ENCODE measurements around the gene TMEM255A.

TMEM255A gene

GRCh38 chrX:120306630-120307029 is 4.6 kb downstream of the TMEM255A start:
- DNase-seq (ENCODE audit: low spot score): no peak

GRCh38 chrX:120305531-120306141 is 5.6 kb downstream of the TMEM255A start:
- no peak for DNase-seq (ENCODE audit: low spot score)

- DNase-seq (ENCODE audit: low spot score): no peak
These were observed 7.0 kb downstream of the TMEM255A start for GRCh38 chrX:120304256-120304655.

GRCh38 chrX:120302434-120302833 is 8.8 kb downstream of the TMEM255A start:
- no peak for DNase-seq (ENCODE audit: low spot score)

GRCh38 chrX:120301960-120302359 is 9.3 kb downstream of the TMEM255A start:
- no peak for DNase-seq (ENCODE audit: low spot score)

- DNase-seq (ENCODE audit: low spot score): no peak
These were observed 9.8 kb downstream of the TMEM255A start for GRCh38 chrX:120301497-120301896.

GRCh38 chrX:120299928-120300327 is 11.3 kb downstream of the TMEM255A start:
- DNase-seq (ENCODE audit: low spot score): no peak

GRCh38 chrX:120297923-120298322 is 13.3 kb downstream of the TMEM255A start:
- DNase-seq (ENCODE audit: low spot score): no peak

GRCh38 chrX:120294651-120295050 is 16.6 kb downstream of the TMEM255A start:
- no peak for DNase-seq (ENCODE audit: low spot score)

- DNase-seq (ENCODE audit: low spot score): no peak
These were observed 18.2 kb downstream of the TMEM255A start for GRCh38 chrX:120293015-120293414.

GRCh38 chrX:120291211-120291610 is 20.1 kb downstream of the TMEM255A start:
- no peak for DNase-seq (ENCODE audit: low spot score)

GRCh38 chrX:120290107-120290506 is 21.2 kb downstream of the TMEM255A start:
- DNase-seq (ENCODE audit: low spot score): no peak

- no peak for DNase-seq (ENCODE audit: low spot score)
These were observed 23.6 kb downstream of the TMEM255A start for GRCh38 chrX:120287513-120288112.

GRCh38 chrX:120286733-120287512 is 24.3 kb downstream of the TMEM255A start:
- no peak for DNase-seq (ENCODE audit: low spot score)

- DNase-seq (ENCODE audit: low spot score): no peak
These were observed 28.6 kb downstream of the TMEM255A start for GRCh38 chrX:120282697-120283096.

- no peak for DNase-seq (ENCODE audit: low spot score)
These were observed 29.5 kb downstream of the TMEM255A start for GRCh38 chrX:120281761-120282160.

GRCh38 chrX:120281021-120281624 is 30.1 kb downstream of the TMEM255A start:
- no peak for DNase-seq (ENCODE audit: low spot score)

- DNase-seq (ENCODE audit: low spot score): no peak
These were observed 36.3 kb downstream of the TMEM255A start for GRCh38 chrX:120274958-120275357.

GRCh38 chrX:120274145-120274544 is 37.1 kb downstream of the TMEM255A start:
- DNase-seq (ENCODE audit: low spot score): no peak

- DNase-seq (ENCODE audit: low spot score): no peak
These were observed 40.0 kb downstream of the TMEM255A start for GRCh38 chrX:120271218-120271617.

- DNase-seq (ENCODE audit: low spot score): no peak
These were observed 40.7 kb downstream of the TMEM255A start for GRCh38 chrX:120270567-120270966.

GRCh38 chrX:120269373-120270035 is 41.8 kb downstream of the TMEM255A start:
- DNase-seq (ENCODE audit: low spot score): no peak
